Measurements from ENCODE around the gene PFKFB3.

GRCh38 chr10:6161921-6162320, 40.8 kb upstream of the PFKFB3 start:
- TF ChIP-seq CTCF (IDR thresholded peaks at IDR 0.05; ENCODE audit: low read length) (no peak), EZH2 (IDR thresholded peaks at IDR 0.05; ENCODE audit: borderline replicate concordance, low read length) (no peak)
